ENCODE results near the gene APCDD1L. TPM values are rescaled to one million over a fixed set of nuclear protein-coding genes. Genes with fewer than 3 reads are reported as not detected.

Gene APCDD1L
- total and polyA plus RNA-seq, 2 of the 8 experiments (the other 6 are each of a cell fraction or from before 2014, with no cell fraction given): 0.83 to 3.1 TPM

GRCh38 chr20:58552366-58552934, 37.3 kb upstream of the APCDD1L start (continued):
- no peak for TF ChIP-seq SP4 (IDR thresholded peaks at IDR 0.05; ENCODE audit: low read length)
- TF ChIP-seq POU5F1 (IDR thresholded peaks at IDR 0.05; ENCODE audit: low read depth, low read length): no peak
- TF ChIP-seq RAD21 (IDR thresholded peaks at IDR 0.05 in 1 of 2, conservative IDR thresholded peaks at IDR 0.05 in 1 of 2; ENCODE audit: low read depth in 2 of 2, low read length in 2 of 2): no peak
- TF ChIP-seq HDAC2 (IDR thresholded peaks at IDR 0.05; ENCODE audit: borderline replicate concordance in 1 of 2, low read depth in 2 of 2, low read length in 2 of 2): no peak
